CD4-positive, alpha-beta T cell treated with Interleukin-6 for 4 hours (primary cell): ENCODE data around the gene NDRG4.

Experiments used
- DNase-seq: peaks from one replicate; pipeline ENCODE4 v3.0.0-alpha.2; 2020; ENCODE audit warnings: mixed read lengths

The NDRG4 gene

GRCh38 chr16:58556678-58557077, 56.7 kb downstream of the NDRG4 start:
- DNase-seq = no peak
